ENCODE results near the gene LRRC75B.

GRCh38 chr22:24599514-24599913, 6.6 kb upstream of the LRRC75B start:
- TF ChIP-seq, protein P1, sequence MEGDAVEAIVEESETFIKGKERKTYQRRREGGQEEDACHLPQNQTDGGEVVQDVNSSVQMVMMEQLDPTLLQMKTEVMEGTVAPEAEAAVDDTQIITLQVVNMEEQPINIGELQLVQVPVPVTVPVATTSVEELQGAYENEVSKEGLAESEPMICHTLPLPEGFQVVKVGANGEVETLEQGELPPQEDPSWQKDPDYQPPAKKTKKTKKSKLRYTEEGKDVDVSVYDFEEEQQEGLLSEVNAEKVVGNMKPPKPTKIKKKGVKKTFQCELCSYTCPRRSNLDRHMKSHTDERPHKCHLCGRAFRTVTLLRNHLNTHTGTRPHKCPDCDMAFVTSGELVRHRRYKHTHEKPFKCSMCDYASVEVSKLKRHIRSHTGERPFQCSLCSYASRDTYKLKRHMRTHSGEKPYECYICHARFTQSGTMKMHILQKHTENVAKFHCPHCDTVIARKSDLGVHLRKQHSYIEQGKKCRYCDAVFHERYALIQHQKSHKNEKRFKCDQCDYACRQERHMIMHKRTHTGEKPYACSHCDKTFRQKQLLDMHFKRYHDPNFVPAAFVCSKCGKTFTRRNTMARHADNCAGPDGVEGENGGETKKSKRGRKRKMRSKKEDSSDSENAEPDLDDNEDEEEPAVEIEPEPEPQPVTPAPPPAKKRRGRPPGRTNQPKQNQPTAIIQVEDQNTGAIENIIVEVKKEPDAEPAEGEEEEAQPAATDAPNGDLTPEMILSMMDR (tag by site-specific recombination; IDR thresholded peaks at IDR 0.05) = 0 out of 2 replicates have a peak, but pooled peaks have one; percentile 8
- TF ChIP-seq TCF7L2 (IDR thresholded peaks at IDR 0.05; ENCODE audit: borderline replicate concordance, low read depth, low read length) (no peak), GLIS1 (tag by site-specific recombination; IDR thresholded peaks at IDR 0.05) (no peak), SP2 (tag by site-specific recombination; IDR thresholded peaks at IDR 0.05) (no peak), ZNF560 (tag by site-specific recombination; IDR thresholded peaks at IDR 0.05; ENCODE audit: borderline replicate concordance) (no peak), ZNF670 (tag by site-specific recombination; IDR thresholded peaks at IDR 0.05; ENCODE audit: low read depth) (no peak), ZNF23 (tag by site-specific recombination; IDR thresholded peaks at IDR 0.05; ENCODE audit: borderline replicate concordance) (no peak), ZNF221 (tag by site-specific recombination; IDR thresholded peaks at IDR 0.05; ENCODE audit: borderline replicate concordance) (no peak), ZNF621 (tag by site-specific recombination; IDR thresholded peaks at IDR 0.05) (no peak), ZNF292 (tag by site-specific recombination; IDR thresholded peaks at IDR 0.05; ENCODE audit: borderline replicate concordance, low read depth) (no peak), ZNF629 (tag by site-specific recombination; IDR thresholded peaks at IDR 0.05) (no peak), ZNF2 (tag by site-specific recombination; IDR thresholded peaks at IDR 0.05) (no peak), SETDB1 (IDR thresholded peaks at IDR 0.05; ENCODE audit: insufficient read length, low read length) (no peak), ZBTB1 (tag by site-specific recombination; IDR thresholded peaks at IDR 0.05) (no peak)

Data from HEK293 (cell line).